Measurements from ENCODE around the gene ZNF487.
A peak's percentile ranks its signal among the peaks of the same experiment; 100 is the strongest.
"Not testable (repeated sequence)": the region's sequence is repeated elsewhere in the genome, so short reads cannot be mapped to it uniquely, and the experiment has no call there.

The ZNF487 gene

GRCh38 chr10:43407148-43407575 lies 29.7 kb upstream of the ZNF487 start:
- DNase-seq = peak; percentile 76 to 90 (median 78)

- peak; percentile 96 to 98 (median 98) for DNase-seq
Measured at GRCh38 chr10:43407576-43408330, 29.2 kb upstream of the ZNF487 start.

- no peak for DNase-seq
Measured at GRCh38 chr10:43408331-43408709, 28.6 kb upstream of the ZNF487 start.

- DNase-seq = peak; percentile 98 to 99 (median 99)
Measured at GRCh38 chr10:43408710-43409384, 28.1 kb upstream of the ZNF487 start, which contains the start of gene HNRNPF. HNRNPF (minus strand) TSS chr10:43409186; CDS start chr10:43387884, 21,302 bp downstream.

- peak; percentile 42 to 57 (median 45) for DNase-seq
Measured at GRCh38 chr10:43409385-43410109, 27.4 kb upstream of the ZNF487 start.

GRCh38 chr10:43410345-43410744 lies 26.6 kb upstream of the ZNF487 start:
- DNase-seq = no peak

GRCh38 chr10:43411536-43411935 lies 25.4 kb upstream of the ZNF487 start:
- no peak for DNase-seq

- DNase-seq = no peak
Measured at GRCh38 chr10:43415544-43415943, 21.4 kb upstream of the ZNF487 start.

- DNase-seq = peak; percentile 58 to 69 (median 69)
Measured at GRCh38 chr10:43417950-43418768, 18.8 kb upstream of the ZNF487 start.

GRCh38 chr10:43419997-43420368 lies 16.9 kb upstream of the ZNF487 start:
- DNase-seq = no peak

GRCh38 chr10:43420369-43421200 lies 16.3 kb upstream of the ZNF487 start:
- DNase-seq = peak; percentile 91 to 94 (median 94)

- no peak for DNase-seq
Measured at GRCh38 chr10:43421201-43421507, 15.8 kb upstream of the ZNF487 start.

GRCh38 chr10:43421519-43421918 lies 15.4 kb upstream of the ZNF487 start:
- DNase-seq = no peak

GRCh38 chr10:43421944-43422343 lies 15.0 kb upstream of the ZNF487 start:
- not testable (repeated sequence) for DNase-seq

GRCh38 chr10:43424416-43424815 lies 12.5 kb upstream of the ZNF487 start:
- DNase-seq = no peak

GRCh38 chr10:43426476-43426875 lies 10.4 kb upstream of the ZNF487 start:
- DNase-seq = not testable (repeated sequence)

- no peak for DNase-seq
Measured at GRCh38 chr10:43427166-43427825, 9.6 kb upstream of the ZNF487 start.

GRCh38 chr10:43430926-43431663 lies 5.8 kb upstream of the ZNF487 start:
- no peak for DNase-seq

GRCh38 chr10:43437141-43437870 lies 395 bp downstream of the ZNF487 start:
- DNase-seq = peak; percentile 53 to 82 (median 72)
